Hepatocyte (in vitro differentiated cells): ENCODE data around the gene SPON1. TPM values are rescaled to one million over a fixed set of nuclear protein-coding genes. Genes with fewer than 3 reads are reported as not detected.
"Not testable (repeated sequence)": the region's sequence is repeated elsewhere in the genome, so short reads cannot be mapped to it uniquely, and the experiment has no call there.

Experiments used
- DNase-seq: peaks from one replicate; pipeline ENCODE4 v3.0.0-alpha.2; 2016; ENCODE audit warnings: low spot score
- H2AFZ ChIP-seq: fragments of 200-600 bp; sonication (generic); 2 replicates; pipeline ENCODE4 v1.6.0; 2016; ENCODE audit warnings: antibody characterized with exemption, mild to moderate bottlenecking
- H3K27ac ChIP-seq: fragments of 200-600 bp; sonication (generic); 2 replicates; pipeline ENCODE4 v1.5.1; 2016; ENCODE audit warnings: mild to moderate bottlenecking
- H3K27me3 ChIP-seq: fragments of 200-600 bp; sonication (generic); 2 replicates; pipeline ENCODE4 v1.6.1; 2016
- H3K36me3 ChIP-seq: fragments of 200-600 bp; sonication (generic); replicated peaks from 2 replicates; pipeline ENCODE4 v1.5.1; 2016; ENCODE audit warnings: low read depth; ENCODE audit not compliant: insufficient read depth
- H3K4me1 ChIP-seq: fragments of 200-600 bp; sonication (generic); 2 replicates; pipeline ENCODE4 v1.5.1; 2016; ENCODE audit warnings: mild to moderate bottlenecking, moderate library complexity; ENCODE audit not compliant: insufficient read depth
- H3K4me2 ChIP-seq: fragments of 200-600 bp; sonication (generic); 2 replicates; pipeline ENCODE4 v1.6.0; 2016
- H3K4me3 ChIP-seq: fragments of 200-600 bp; sonication (generic); 2 replicates; pipeline ENCODE4 v1.5.1; 2016; ENCODE audit warnings: mild to moderate bottlenecking
- H3K79me2 ChIP-seq: fragments of 200-600 bp; sonication (generic); 2 replicates; pipeline ENCODE4 v1.6.0; 2017; ENCODE audit warnings: mild to moderate bottlenecking
- H3K9me2 ChIP-seq: fragments of 200-600 bp; sonication (generic); replicated peaks from 2 replicates; pipeline ENCODE4 v1.6.0; 2017; ENCODE audit warnings: mild to moderate bottlenecking; ENCODE audit not compliant: insufficient read depth
- H3K9me3 ChIP-seq: fragments of 200-600 bp; sonication (generic); 2 replicates; pipeline ENCODE4 v1.5.1; 2016; ENCODE audit warnings: low read depth, mild to moderate bottlenecking
- H4K20me1 ChIP-seq: fragments of 200-600 bp; sonication (generic); 2 replicates; pipeline ENCODE4 v1.6.0; 2016; ENCODE audit warnings: mild to moderate bottlenecking; ENCODE audit not compliant: insufficient read depth, poor library complexity, severe bottlenecking
- EZH2 ChIP-seq: fragments of 200-600 bp; sonication (generic); IDR thresholded peaks from 2 replicates; pipeline ENCODE4 v1.6.1; 2016; ENCODE audit warnings: antibody characterized with exemption, mild to moderate bottlenecking, borderline replicate concordance
- EZH2phosphoT487 ChIP-seq: fragments of 200-600 bp; sonication (generic); IDR thresholded peaks from one replicate; pipeline ENCODE4 v1.6.1; 2018; ENCODE audit warnings: antibody characterized with exemption, mild to moderate bottlenecking, low read depth, moderate library complexity; ENCODE audit not compliant: unreplicated experiment, severe bottlenecking
- WGBS: methylation state at CpG from one replicate; pipeline ENCODE4 v1.1.6; 2016; ENCODE audit warnings: low lambda C conversion rate; ENCODE audit errors: missing lambda C conversion rate; 5-methylcytosine and 5-hydroxymethylcytosine counted together
- polyA plus RNA-seq: library from polyadenylated mRNA; unstranded; fragments of >200 nt; fragmentation: Nextera tagmentation; extraction: Ambion mirVana; gene quantifications from 2 replicates; pipeline ENCODE4 v1.2.1, GENCODE V29; 2016
- total RNA-seq: library from RNA; depleted of rRNA; stranded (reverse); fragments of >200 nt; gene quantifications from 2 replicates; pipeline ENCODE4 v1.2.3, GENCODE V29; 2014
- TF ChIP-seq, protein P1 (sequence below): fragments of 200-600 bp; sonication (generic); IDR thresholded peaks from 2 replicates; pipeline ENCODE4 v1.5.1; 2016; ENCODE audit warnings: antibody characterized with exemption, mild to moderate bottlenecking; ENCODE audit not compliant: poor library complexity

The SPON1 gene
- total and polyA plus RNA-seq, 2 experiments from 2014 or later, result 47.8 to 73.1 TPM

DNA sequence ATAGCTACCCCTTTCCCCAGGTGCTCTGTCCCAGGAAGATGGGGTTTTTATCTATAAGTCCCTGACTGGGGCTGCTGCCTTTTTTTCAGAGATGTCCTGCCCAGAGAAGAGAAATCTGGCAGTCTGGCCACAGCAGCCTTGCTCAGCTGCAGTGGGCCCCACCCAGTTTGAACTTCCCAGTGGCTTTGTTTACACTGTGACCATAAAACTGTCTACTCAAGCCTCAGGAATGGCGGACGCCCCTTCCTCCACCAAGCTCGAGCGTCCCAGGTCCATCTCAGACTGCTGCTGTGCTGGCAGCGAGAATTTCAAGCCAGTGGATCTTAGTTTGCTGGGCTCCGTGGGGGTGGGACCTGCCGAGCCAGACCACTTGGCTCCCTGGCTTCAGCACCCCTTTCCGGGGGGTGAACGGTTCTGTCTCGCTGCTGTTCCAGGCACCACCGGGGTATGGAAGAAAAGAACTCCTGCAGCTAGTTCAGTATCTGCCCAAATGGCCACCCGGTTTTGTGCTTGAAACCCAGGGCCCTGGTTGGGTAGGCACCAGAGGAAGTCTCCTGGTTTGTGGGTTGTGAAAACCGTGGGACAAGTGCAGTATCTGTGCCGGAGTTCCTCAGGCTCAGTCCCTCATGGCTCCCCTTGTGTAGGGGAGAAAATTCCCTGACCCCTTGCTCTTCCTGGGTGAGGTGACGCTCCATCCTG is 29.8 kb downstream of the SPON1 start:
- peaks cover 16% of the 10 kb centered on the region for H3K4me1 ChIP-seq
- 45% methylated on average over 15 of the region's 15 CpGs for WGBS
- not testable (repeated sequence) for H3K9me2 ChIP-seq, H3K27me3 ChIP-seq, H3K4me3 ChIP-seq, H3K36me3 ChIP-seq, H2AFZ ChIP-seq, H3K9me3 ChIP-seq, H4K20me1 ChIP-seq
- H3K79me2 ChIP-seq, result peaks cover 23% of the 10 kb centered on the region
- peak overlapping the region; percentile 69 for H3K4me2 ChIP-seq
- peak overlapping the region; percentile 93 for H3K27ac ChIP-seq
- DNase-seq, result peak; percentile 78

- TF ChIP-seq, protein P1, sequence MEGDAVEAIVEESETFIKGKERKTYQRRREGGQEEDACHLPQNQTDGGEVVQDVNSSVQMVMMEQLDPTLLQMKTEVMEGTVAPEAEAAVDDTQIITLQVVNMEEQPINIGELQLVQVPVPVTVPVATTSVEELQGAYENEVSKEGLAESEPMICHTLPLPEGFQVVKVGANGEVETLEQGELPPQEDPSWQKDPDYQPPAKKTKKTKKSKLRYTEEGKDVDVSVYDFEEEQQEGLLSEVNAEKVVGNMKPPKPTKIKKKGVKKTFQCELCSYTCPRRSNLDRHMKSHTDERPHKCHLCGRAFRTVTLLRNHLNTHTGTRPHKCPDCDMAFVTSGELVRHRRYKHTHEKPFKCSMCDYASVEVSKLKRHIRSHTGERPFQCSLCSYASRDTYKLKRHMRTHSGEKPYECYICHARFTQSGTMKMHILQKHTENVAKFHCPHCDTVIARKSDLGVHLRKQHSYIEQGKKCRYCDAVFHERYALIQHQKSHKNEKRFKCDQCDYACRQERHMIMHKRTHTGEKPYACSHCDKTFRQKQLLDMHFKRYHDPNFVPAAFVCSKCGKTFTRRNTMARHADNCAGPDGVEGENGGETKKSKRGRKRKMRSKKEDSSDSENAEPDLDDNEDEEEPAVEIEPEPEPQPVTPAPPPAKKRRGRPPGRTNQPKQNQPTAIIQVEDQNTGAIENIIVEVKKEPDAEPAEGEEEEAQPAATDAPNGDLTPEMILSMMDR, result no peak
- Histone ChIP-seq H3K4me2 (peak overlapping the region; percentile 69), H3K27me3 (no peaks in the 10 kb centered on the region), H3K9me3 (no peaks in the 10 kb centered on the region), H3K9me2 (no peaks in the 10 kb centered on the region), H3K79me2 (peaks cover 23% of the 10 kb centered on the region), H2AFZ (no peak overlapping the region), H3K27ac (peak overlapping the region; percentile 93), H3K36me3 (no peaks in the 10 kb centered on the region), H3K4me1 (peaks cover 16% of the 10 kb centered on the region), H4K20me1 (no peaks in the 10 kb centered on the region), H3K4me3 (no peak overlapping the region)
- WGBS, result 65% methylated on average over 7 of the region's 7 CpGs
- peak; percentile 54 for DNase-seq
These were observed 30.7 kb downstream of the SPON1 start for GRCh38 chr11:13993096-13993765.

DNA sequence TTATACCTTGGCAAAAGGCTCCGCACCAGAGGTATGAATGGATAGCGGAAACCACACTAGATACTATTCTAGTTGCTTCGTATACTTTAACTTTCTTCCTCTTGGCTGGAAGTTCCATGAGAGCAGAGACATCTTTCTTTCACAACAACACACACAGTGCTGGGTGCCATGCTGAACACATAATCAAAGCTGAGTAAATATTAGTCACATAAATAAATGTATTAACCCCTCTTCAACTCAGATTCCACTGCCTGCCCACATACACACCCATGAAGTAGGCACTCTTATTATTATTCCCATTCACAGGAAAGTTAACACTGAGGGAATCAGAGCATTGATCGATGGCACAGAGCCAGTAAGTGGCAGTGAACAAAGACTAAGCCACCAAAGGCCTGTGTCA is 35.4 kb downstream of the SPON1 start:
- Histone ChIP-seq H3K27me3 (no peaks in the 10 kb centered on the region), H2AFZ (no peak overlapping the region), H3K79me2 (peaks cover 6% of the 10 kb centered on the region), H3K36me3 (peaks cover 5% of the 10 kb centered on the region), H3K9me2 (no peaks in the 10 kb centered on the region), H3K9me3 (peaks cover 7% of the 10 kb centered on the region), H3K4me2 (no peak overlapping the region), H3K4me3 (no peak overlapping the region), H3K27ac (no peak overlapping the region), H3K4me1 (peaks cover 2% of the 10 kb centered on the region), H4K20me1 (no peaks in the 10 kb centered on the region)
- WGBS, result 92% methylated on average over 4 of the region's 4 CpGs
- DNase-seq, result no peak
- TF ChIP-seq, protein P1, result no peak
- TF ChIP-seq EZH2phosphoT487, result no peak
- TF ChIP-seq EZH2, result no peak

DNA sequence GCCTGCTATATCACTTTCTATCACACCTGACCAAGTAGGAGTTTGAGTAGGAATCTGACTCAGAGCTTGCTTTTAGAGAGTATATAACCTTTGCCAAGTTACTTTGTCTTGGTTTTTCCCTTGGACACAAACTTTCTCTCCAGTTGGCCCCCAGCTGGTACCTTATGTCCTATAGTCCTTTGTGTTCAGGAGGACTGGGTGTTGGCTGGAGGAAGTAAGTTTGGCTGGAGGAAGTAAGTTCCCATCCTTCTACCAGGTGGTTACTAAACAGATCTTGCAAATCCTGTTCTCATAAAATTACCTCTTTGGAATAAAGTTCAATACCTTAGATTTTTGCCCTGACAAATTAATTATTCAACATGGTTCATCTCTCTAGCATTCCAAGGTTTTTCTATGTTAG is 37.2 kb downstream of the SPON1 start:
- no peak overlapping the region for H3K27ac ChIP-seq
- H3K4me1 ChIP-seq, result no peaks in the 10 kb centered on the region
- TF ChIP-seq EZH2phosphoT487 (no peak), EZH2 (no peak)
- TF ChIP-seq, protein P1, result no peak
- no peak overlapping the region for H3K4me3 ChIP-seq
- H3K36me3 ChIP-seq, result peaks cover 5% of the 10 kb centered on the region
- no peak overlapping the region for H3K4me2 ChIP-seq
- peaks cover 6% of the 10 kb centered on the region for H3K79me2 ChIP-seq
- peaks cover 7% of the 10 kb centered on the region for H3K9me3 ChIP-seq
- H3K27me3 ChIP-seq, result no peaks in the 10 kb centered on the region
- H4K20me1 ChIP-seq, result no peaks in the 10 kb centered on the region
- no peak for DNase-seq
- H2AFZ ChIP-seq, result no peak overlapping the region
- H3K9me2 ChIP-seq, result no peaks in the 10 kb centered on the region
